GM23338 (cell line): ENCODE results near the gene SPECC1. TPM values are rescaled to one million over a fixed set of nuclear protein-coding genes. Genes with fewer than 3 reads are reported as not detected.
A peak's percentile ranks its signal among the peaks of the same experiment; 100 is the strongest.

Experiments used
- ATAC-seq: fragments of 200-7000 bp; cut with Tn5 transposase; 3 replicates; pipeline ENCODE4 v1.9.1; 2020
- DNase-seq: peaks from one replicate; pipeline ENCODE4 v3.0.0-alpha.2; 2015; ENCODE audit warnings: low spot score
- H2AFZ ChIP-seq: fragments of 200-600 bp; sonication (generic); 2 replicates; pipeline ENCODE4 v1.8.0; 2016; ENCODE audit warnings: antibody characterized with exemption, mild to moderate bottlenecking, moderate library complexity
- H3F3A ChIP-seq: fragments of 200-600 bp; sonication (generic); replicated peaks from 2 replicates; pipeline ENCODE4 v1.8.0; 2017; ENCODE audit warnings: antibody characterized with exemption, mixed run types, low read depth
- H3K27ac ChIP-seq: fragments of 200-600 bp; sonication (generic); 2 replicates; pipeline ENCODE4 v1.6.1; 2016; ENCODE audit warnings: low read depth
- H3K27me3 ChIP-seq: fragments of 200-600 bp; sonication (generic); 2 replicates; pipeline ENCODE4 v1.8.0; 2016; ENCODE audit warnings: mild to moderate bottlenecking, mixed run types, moderate library complexity; ENCODE audit not compliant: insufficient read depth
- H3K36me3 ChIP-seq: fragments of 200-600 bp; sonication (generic); 2 replicates; pipeline ENCODE4 v1.8.0; 2016; ENCODE audit warnings: mild to moderate bottlenecking; ENCODE audit not compliant: insufficient read depth
- H3K4me1 ChIP-seq: fragments of 200-600 bp; sonication (generic); 2 replicates; pipeline ENCODE4 v1.8.0; 2016; ENCODE audit warnings: mild to moderate bottlenecking, moderate library complexity; ENCODE audit not compliant: insufficient read depth
- H3K4me2 ChIP-seq: fragments of 200-600 bp; sonication (generic); 2 replicates; pipeline ENCODE4 v1.7.1; 2017; ENCODE audit warnings: mixed run types
- H3K4me3 ChIP-seq: fragments of 200-600 bp; sonication (generic); 2 replicates; pipeline ENCODE4 v1.6.1; 2016; ENCODE audit warnings: mixed run types
- H3K79me2 ChIP-seq: fragments of 200-600 bp; sonication (generic); replicated peaks from 2 replicates; pipeline ENCODE4 v1.8.0; 2017; ENCODE audit warnings: mild to moderate bottlenecking; ENCODE audit not compliant: insufficient read depth
- H3K9me2 ChIP-seq: fragments of 200-600 bp; sonication (generic); 2 replicates; pipeline ENCODE4 v1.8.0; 2017; ENCODE audit not compliant: insufficient read depth
- H4K20me1 ChIP-seq: fragments of 200-600 bp; sonication (generic); replicated peaks from 2 replicates; pipeline ENCODE4 v1.8.0; 2017; ENCODE audit warnings: mild to moderate bottlenecking; ENCODE audit not compliant: insufficient read depth
- H3K27ac Mint-ChIP-seq: 2 replicates; pipeline ENCODE4 v1.8.0; 2020; ENCODE audit warnings: inconsistent platforms, mild to moderate bottlenecking, moderate library complexity, mixed read lengths
- H3K27me3 Mint-ChIP-seq: 3 replicates; pipeline ENCODE4 v1.8.0; 2022; ENCODE audit warnings: low read depth, mild to moderate bottlenecking, moderate library complexity, mixed read lengths, inconsistent platforms; ENCODE audit not compliant: insufficient read depth, poor library complexity
- H3K36me3 Mint-ChIP-seq: 3 replicates; pipeline ENCODE4 v1.8.0; 2021; ENCODE audit warnings: low read depth, mild to moderate bottlenecking, inconsistent platforms, moderate library complexity, mixed read lengths
- H3K4me1 Mint-ChIP-seq: 3 replicates; pipeline ENCODE4 v1.8.0; 2020; ENCODE audit warnings: mild to moderate bottlenecking, inconsistent platforms, mixed read lengths
- H3K4me3 Mint-ChIP-seq: 3 replicates; pipeline ENCODE4 v1.8.0; 2021; ENCODE audit warnings: moderate library complexity, mild to moderate bottlenecking, inconsistent platforms, mixed read lengths
- H3K9me3 Mint-ChIP-seq: 3 replicates; pipeline ENCODE4 v1.8.0; 2020; ENCODE audit warnings: moderate library complexity, mild to moderate bottlenecking, inconsistent platforms, mixed read lengths
- CREB1 ChIP-seq: fragments of 250-450 bp; sonication (Bioruptor Pico); IDR thresholded peaks from 2 replicates; pipeline ENCODE4 v1.5.0; 2020; ENCODE audit warnings: low read depth, mild to moderate bottlenecking, moderate library complexity
- CTCF ChIP-seq, 2 experiments: fragments of 200-600 bp in 1 of 2; sonication (generic) in 1 of 2; conservative IDR thresholded peaks; 2 replicates each; pipeline versions ENCODE4 v1.5.1 to v1.6.1; 2016 to 2017; ENCODE audit warnings: antibody characterized with exemption in 2 of 2, low read depth in 2 of 2, mild to moderate bottlenecking in 2 of 2, moderate library complexity in 1 of 2
- ETS1 ChIP-seq: IDR thresholded peaks from 2 replicates; pipeline ENCODE4 v1.6.1; 2016; ENCODE audit warnings: antibody characterized with exemption
- EZH2phosphoT487 ChIP-seq: fragments of 200-600 bp; sonication (generic); IDR thresholded peaks from one replicate; pipeline ENCODE4 v1.8.1; 2018; ENCODE audit warnings: antibody characterized with exemption; ENCODE audit not compliant: unreplicated experiment
- JUNB ChIP-seq: IDR thresholded peaks from one replicate; pipeline ENCODE4 v1.6.1; 2016; ENCODE audit warnings: antibody characterized with exemption; ENCODE audit not compliant: unreplicated experiment
- NANOG ChIP-seq: IDR thresholded peaks from 2 replicates; pipeline ENCODE4 v1.6.1; 2016; ENCODE audit warnings: antibody characterized with exemption, borderline replicate concordance
- POLR2AphosphoS5 ChIP-seq: IDR thresholded peaks from 2 replicates; pipeline ENCODE4 v1.6.1; 2016; ENCODE audit warnings: antibody characterized with exemption, low read depth
- REST ChIP-seq: IDR thresholded peaks from one replicate; pipeline ENCODE4 v1.6.1; 2018; ENCODE audit warnings: antibody characterized with exemption; ENCODE audit not compliant: unreplicated experiment
- STAT1 ChIP-seq: IDR thresholded peaks from one replicate; pipeline ENCODE4 v1.6.1; 2016; ENCODE audit warnings: antibody characterized with exemption; ENCODE audit not compliant: unreplicated experiment
- ZNF114 ChIP-seq: fragments of 250-450 bp; sonication (Bioruptor Pico); IDR thresholded peaks from 2 replicates; pipeline ENCODE4 v1.5.0; 2020; ENCODE audit warnings: mild to moderate bottlenecking, moderate library complexity
- ZNF331 ChIP-seq: fragments of 250-450 bp; sonication (Bioruptor Pico); IDR thresholded peaks from 2 replicates; pipeline ENCODE4 v1.5.0; 2020; ENCODE audit warnings: low read depth, mild to moderate bottlenecking, moderate library complexity
- polyA plus RNA-seq: library from polyadenylated mRNA; unstranded; fragments of >200 nt; fragmentation: Nextera tagmentation; extraction: Ambion mirVana; gene quantifications from 2 replicates; pipeline ENCODE4 v1.2.1, GENCODE V29; 2016
- total RNA-seq: library from RNA; depleted of rRNA; stranded (reverse); fragments of >200 nt; shearing (Covaris generic); gene quantifications from 2 replicates; pipeline ENCODE4 v1.2.3, GENCODE V29; 2014

Gene SPECC1
- total and polyA plus RNA-seq, 2 experiments from 2014 or later: 42.6 to 101 TPM

GRCh38 chr17:20094777-20095176 is 85.6 kb downstream of the SPECC1 start:
- no peaks in the 10 kb centered on the region for H3K36me3 ChIP-seq
- no peak overlapping the region for H3K27ac Mint-ChIP-seq
- no peaks in the 10 kb centered on the region for H3K36me3 Mint-ChIP-seq
- ATAC-seq (no peak), DNase-seq (no peak)
- peaks cover 11% of the 10 kb centered on the region; the same call in 1 of the 2 replicates for H3K9me2 ChIP-seq
- H3K4me3 Mint-ChIP-seq: no peak overlapping the region
- H3K27me3 ChIP-seq: no peaks in the 10 kb centered on the region
- peaks cover 10% of the 10 kb centered on the region for H3K27me3 Mint-ChIP-seq
- H3K4me3 ChIP-seq: no peak overlapping the region
- TF ChIP-seq NANOG: no peak
- no peak for TF ChIP-seq ZNF331 (CRISPR knock-in tag)
- TF ChIP-seq CTCF (conservative IDR thresholded peaks at IDR 0.05; ENCODE audit: low read depth in 2 of 2): no peak
- TF ChIP-seq REST: no peak
- no peak for TF ChIP-seq POLR2AphosphoS5
- TF ChIP-seq CREB1: no peak
- TF ChIP-seq JUNB: no peak
- H3K4me1 ChIP-seq: peaks cover 38% of the 10 kb centered on the region
- H3K4me2 ChIP-seq: no peak overlapping the region
- H4K20me1 ChIP-seq: no peaks in the 10 kb centered on the region
- no peak overlapping the region for H2AFZ ChIP-seq
- H3K9me3 Mint-ChIP-seq: no peaks in the 10 kb centered on the region
- H3K4me1 Mint-ChIP-seq: peaks cover 40% of the 10 kb centered on the region
- H3K79me2 ChIP-seq: no peaks in the 10 kb centered on the region
- H3K27ac ChIP-seq: no peak overlapping the region
- H3F3A ChIP-seq: no peaks in the 10 kb centered on the region

GRCh38 chr17:20095336-20096080 is 86.3 kb downstream of the SPECC1 start:
- Mint-ChIP-seq H3K27me3 (peaks cover 10% of the 10 kb centered on the region), H3K36me3 (no peaks in the 10 kb centered on the region), H3K4me1 (peaks cover 40% of the 10 kb centered on the region), H3K9me3 (no peaks in the 10 kb centered on the region), H3K27ac (peak overlapping the region; percentile 59; the same call in 1 of the 2 replicates), H3K4me3 (no peak overlapping the region)
- TF ChIP-seq EZH2phosphoT487 (no peak), CREB1 (no peak), POLR2AphosphoS5 (no peak), ZNF331 (CRISPR knock-in tag) (no peak), STAT1 (no peak), ZNF114 (CRISPR knock-in tag) (no peak), ETS1 (no peak), CTCF (conservative IDR thresholded peaks at IDR 0.05; ENCODE audit: low read depth in 2 of 2) (peak; percentile 47 to 71)
- Histone ChIP-seq H3K4me1 (peaks cover 38% of the 10 kb centered on the region), H3K36me3 (no peaks in the 10 kb centered on the region), H4K20me1 (no peaks in the 10 kb centered on the region), H3K9me2 (peaks cover 11% of the 10 kb centered on the region; the same call in 1 of the 2 replicates), H3F3A (no peaks in the 10 kb centered on the region), H3K27me3 (no peaks in the 10 kb centered on the region), H3K79me2 (no peaks in the 10 kb centered on the region), H3K27ac (no peak overlapping the region), H3K4me3 (no peak overlapping the region), H3K4me2 (no peak overlapping the region), H2AFZ (no peak overlapping the region)
- ATAC-seq (peak; percentile 86), DNase-seq (peak; percentile 82)
